GM21515 (cell line): ENCODE measurements around the gene KCNMA1.

Experiments
- ATAC-seq: cut with Tn5 transposase; IDR thresholded peaks from one replicate; pipeline ENCODE4 v1.9.1; 2021; ENCODE audit not compliant: unreplicated experiment

Gene KCNMA1

GRCh38 chr10:77513781-77514331 is 123.8 kb downstream of the KCNMA1 start:
- no peak for ATAC-seq

DNA sequence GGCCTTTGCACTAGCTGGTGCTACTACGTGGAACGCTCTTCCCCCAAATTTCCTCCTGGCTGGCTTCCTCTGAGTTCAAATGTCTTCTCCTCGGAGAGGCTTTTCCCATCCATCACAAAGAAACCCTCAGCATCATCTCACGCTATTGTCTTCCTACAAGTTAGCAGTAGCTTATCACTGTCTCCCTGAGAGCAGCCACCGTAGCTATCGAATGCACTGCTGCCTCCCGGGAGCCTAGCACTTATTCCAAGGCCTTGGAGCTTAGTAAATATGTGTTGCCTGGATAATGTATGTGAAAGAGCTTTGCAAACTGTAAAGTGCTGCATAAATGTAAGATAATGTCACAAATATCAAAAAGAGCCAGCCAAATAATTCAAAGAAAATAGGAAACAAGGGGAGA is 124.4 kb downstream of the KCNMA1 start:
- ATAC-seq, result no peak

DNA sequence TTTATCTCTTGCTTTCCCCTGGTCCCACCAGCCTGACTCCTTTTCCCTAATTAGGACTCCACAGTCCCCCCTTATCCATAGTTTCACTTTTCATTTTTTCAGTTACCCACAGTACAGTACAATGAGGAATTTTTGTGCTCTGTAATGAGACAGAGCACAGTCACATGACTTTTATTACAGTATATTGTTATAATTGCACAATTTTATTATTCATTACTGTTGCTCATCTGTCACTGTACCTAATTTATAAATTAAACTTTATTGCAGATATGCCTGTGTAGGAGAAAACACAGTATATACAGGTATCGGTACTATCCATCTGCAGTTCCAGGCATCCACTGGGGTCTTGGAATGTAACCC is 125.4 kb downstream of the KCNMA1 start:
- ATAC-seq, result no peak

GRCh38 chr10:77511498-77512218 is 126.0 kb downstream of the KCNMA1 start:
- no peak for ATAC-seq

GRCh38 chr10:77510695-77511094 is 126.9 kb downstream of the KCNMA1 start:
- ATAC-seq, result no peak

GRCh38 chr10:77510294-77510693 is 127.3 kb downstream of the KCNMA1 start:
- no peak for ATAC-seq

DNA sequence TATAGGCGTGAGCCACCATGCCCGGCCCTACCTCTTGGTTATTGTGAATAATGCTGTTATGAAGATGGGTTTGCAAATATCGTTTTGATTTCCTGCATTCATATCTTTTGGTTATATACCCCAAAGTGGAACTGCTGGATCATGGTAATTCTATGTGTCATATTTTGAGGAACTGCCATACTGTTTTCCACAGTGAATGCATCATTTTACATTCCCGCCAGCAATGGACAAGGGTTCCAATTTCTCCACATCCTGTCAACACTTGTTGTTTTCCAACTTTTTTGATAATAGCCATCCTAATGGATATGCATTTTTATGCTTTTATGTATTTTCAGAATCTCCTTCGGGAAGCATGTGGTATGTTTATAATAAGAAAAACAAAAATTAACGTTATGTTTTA is 128.2 kb downstream of the KCNMA1 start:
- no peak for ATAC-seq

DNA sequence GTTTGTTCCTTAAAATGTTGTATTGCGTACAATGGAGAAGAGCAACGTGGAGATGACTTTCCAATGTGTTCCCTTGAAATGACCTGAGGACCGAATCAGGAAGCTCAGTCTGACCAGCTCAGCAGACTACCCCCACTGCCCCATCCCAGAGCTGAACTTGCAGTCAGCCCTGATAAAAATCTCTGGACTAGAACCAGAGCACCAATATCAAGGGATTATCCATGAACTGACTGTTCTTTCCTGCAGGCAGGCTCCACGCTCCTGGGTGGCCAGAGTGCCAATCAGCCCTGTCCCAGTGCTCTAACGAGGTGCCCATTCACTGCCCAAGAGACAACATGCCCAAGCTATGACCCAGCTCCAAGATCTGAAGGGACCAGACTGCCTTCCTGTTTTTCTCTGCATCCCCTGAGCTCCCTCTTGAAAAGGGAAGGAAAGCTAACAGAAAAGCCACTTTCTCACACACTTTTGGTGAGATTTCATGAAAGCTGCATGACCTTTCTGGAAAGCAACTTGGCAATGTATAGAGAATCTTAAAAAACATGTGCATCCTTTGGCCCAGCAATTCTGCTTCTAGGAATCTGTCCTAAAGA is 130.2 kb downstream of the KCNMA1 start:
- no peak for ATAC-seq

DNA sequence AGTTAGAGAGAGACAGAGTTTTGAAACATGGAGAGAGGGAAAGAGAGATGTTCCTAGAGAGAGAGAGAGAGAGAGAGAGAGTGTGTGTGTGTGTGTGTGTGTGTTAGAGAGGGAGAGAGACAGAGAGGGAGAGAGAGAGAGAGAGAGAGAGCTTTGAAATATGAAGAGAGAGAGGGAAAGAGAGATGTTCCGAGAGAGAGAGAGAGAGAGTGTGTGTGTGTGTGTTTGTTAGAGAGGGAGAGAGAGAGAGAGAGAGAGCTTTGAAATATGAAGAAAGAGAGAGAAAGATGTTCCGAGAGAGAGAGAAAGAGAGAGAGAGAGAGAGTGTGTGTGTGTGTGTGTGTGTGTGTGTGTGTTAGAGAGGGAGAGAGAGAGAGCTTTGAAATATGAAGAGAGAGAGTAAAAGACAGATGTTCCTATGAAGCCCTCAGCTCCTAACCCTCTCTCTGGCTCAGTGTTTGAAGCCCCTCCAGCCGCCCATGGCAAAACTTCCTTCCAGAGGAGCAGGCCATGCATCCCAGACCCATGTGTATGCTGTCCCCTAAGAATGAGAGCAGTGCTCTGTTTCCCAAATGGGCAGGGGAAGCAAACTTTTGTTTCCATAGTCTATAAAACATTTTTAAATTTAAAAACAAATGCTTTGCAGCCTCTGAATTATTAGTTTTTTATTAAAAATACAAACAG is 130.9 kb downstream of the KCNMA1 start:
- no peak for ATAC-seq

- ATAC-seq, result no peak
These were observed 131.9 kb downstream of the KCNMA1 start for GRCh38 chr10:77505431-77506334.

DNA sequence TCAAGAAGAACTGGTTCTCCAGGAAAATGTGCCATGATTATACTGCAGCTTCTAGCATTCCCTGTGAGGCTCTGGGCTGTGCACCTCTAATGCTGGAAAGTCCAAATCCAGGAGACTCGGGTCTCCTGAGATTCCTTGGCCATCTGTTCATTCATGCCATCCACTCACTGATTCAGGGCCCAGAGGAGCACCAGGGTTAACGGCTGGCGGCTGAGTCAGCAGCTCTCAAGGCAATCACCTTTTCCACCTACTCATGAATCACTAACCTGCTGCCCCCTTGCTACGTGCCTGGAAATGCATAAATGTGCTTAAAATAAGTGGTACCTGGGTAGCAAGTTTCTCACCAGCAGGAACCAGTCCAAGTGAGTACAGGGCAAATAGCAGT is 132.7 kb downstream of the KCNMA1 start:
- ATAC-seq, result no peak

- no peak for ATAC-seq
These were observed 133.3 kb downstream of the KCNMA1 start for GRCh38 chr10:77504196-77504872.

GRCh38 chr10:77501846-77502261 is 135.8 kb downstream of the KCNMA1 start:
- no peak for ATAC-seq

- no peak for ATAC-seq
These were observed 136.3 kb downstream of the KCNMA1 start for GRCh38 chr10:77501152-77501845.

DNA sequence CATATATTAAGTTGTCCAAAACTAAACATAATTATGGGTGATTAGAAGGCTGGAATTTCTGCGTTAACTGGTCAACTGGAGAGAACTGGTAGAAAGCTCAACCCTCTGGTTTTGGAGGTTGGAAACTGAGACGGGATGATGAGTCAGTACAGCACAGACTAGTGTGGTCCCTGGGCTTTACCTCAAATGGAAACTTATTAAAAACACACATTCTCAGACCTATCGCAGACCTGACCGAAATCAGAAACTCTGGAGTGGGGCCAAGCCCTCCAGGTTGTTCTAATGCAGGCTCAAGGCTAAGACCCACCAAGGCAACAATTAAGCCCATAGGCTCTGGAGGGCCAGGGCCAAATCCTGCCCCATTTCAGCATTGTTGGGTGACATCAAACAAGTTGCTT is 136.9 kb downstream of the KCNMA1 start:
- peak; percentile 74 for ATAC-seq

GRCh38 chr10:77498829-77499228 is 138.8 kb downstream of the KCNMA1 start:
- ATAC-seq, result no peak

DNA sequence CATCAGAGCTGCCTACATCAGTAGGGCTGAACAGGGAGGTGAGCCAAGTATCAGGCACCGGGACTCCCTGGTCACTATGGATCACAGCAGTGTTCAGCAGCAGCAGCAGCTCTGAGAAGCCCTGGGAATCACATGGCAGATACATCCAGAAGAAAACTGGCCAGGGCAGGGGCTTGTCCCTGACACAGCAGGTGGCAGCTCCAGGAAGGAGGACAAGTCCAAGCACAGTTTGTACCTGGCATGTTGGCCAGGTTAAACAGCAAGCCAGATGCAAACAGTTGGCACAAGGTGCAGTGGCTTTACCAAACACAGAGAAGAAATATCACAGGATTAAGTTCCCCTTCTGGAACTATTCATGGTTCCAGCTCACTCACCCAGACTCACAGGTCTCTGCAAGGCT is 139.4 kb downstream of the KCNMA1 start:
- ATAC-seq, result no peak

DNA sequence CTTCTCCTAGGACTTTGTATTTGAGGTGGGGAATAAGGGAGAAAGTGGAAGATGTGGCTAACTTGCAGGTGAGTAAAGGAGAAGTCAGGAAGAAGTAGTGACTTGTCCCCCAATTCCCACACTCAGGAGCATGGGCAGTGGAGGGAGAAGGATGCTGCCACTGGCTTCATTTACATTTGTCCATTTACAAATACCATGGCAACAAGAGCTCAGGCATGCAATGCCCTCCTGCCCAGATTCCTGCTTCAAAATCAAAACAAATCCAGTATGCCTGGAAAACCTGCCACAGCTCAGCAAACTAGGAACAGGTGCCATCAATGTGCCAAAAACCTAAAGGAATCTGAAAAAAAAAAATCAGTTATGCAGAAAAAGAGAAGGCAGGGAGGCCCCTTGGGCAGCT is 139.9 kb downstream of the KCNMA1 start:
- no peak for ATAC-seq

- ATAC-seq, result no peak
These were observed 140.6 kb downstream of the KCNMA1 start for GRCh38 chr10:77496941-77497420.
